ENCODE data around the gene RAPGEF5.

- TF ChIP-seq CTCF (IDR thresholded peaks at IDR 0.05; ENCODE audit: insufficient read depth, low read length) (no peak), REST (IDR thresholded peaks at IDR 0.05; ENCODE audit: insufficient replicate concordance, low read depth) (no peak), POLR2AphosphoS5 (IDR thresholded peaks at IDR 0.05; ENCODE audit: low read depth) (no peak), GABPA (IDR thresholded peaks at IDR 0.05; ENCODE audit: low read depth) (no peak)
These were observed 803 bp downstream of the RAPGEF5 start for GRCh38 chr7:22356010-22356691.

Measured in HL-60 (cell line).